Vagina (tissue), 2 donors: Measurements from ENCODE around the gene EXPH5.

ENCODE experiments used
- CTCF ChIP-seq, 3 experiments: fragments of 450-650 bp in 2 of 3; fragments of 200-600 bp in 1 of 3; sonication (generic) in 1 of 3; IDR thresholded peaks; one replicate each; pipeline ENCODE4 v1.5.1; 2017 to 2019; ENCODE audit warnings: antibody characterized with exemption in 3 of 3, mild to moderate bottlenecking in 2 of 3, moderate library complexity in 2 of 3
- POLR2AphosphoS5 ChIP-seq, 2 donors: sonication (generic); formaldehyde crosslinking; IDR thresholded peaks; one replicate each; pipeline ENCODE4 v1.9.0; 2017; ENCODE audit warnings: antibody characterized with exemption in 2 of 2, mild to moderate bottlenecking in 2 of 2, low read depth in 1 of 2; ENCODE audit not compliant: insufficient read depth in 1 of 2

- no peak for TF ChIP-seq POLR2AphosphoS5 (IDR thresholded peaks at IDR 0.05; ENCODE audit: insufficient read depth in 1 of 2, low read depth in 1 of 2)
- no peak for TF ChIP-seq CTCF (IDR thresholded peaks at IDR 0.05)
Observed at GRCh38 chr11:108576523-108576922, 17.0 kb downstream of the EXPH5 start.
